HG03558 (cell line): ENCODE results near the gene ATP6V0E1.

ENCODE experiments used
- ATAC-seq: cut with Tn5 transposase; IDR thresholded peaks from one replicate; pipeline ENCODE4 v1.9.1; 2021; ENCODE audit warnings: moderate number of reproducible peaks; ENCODE audit not compliant: unreplicated experiment; ENCODE audit errors: extremely low read depth

ATP6V0E1 gene

GRCh38 chr5:172954751-172955159 is 28.8 kb upstream of the ATP6V0E1 start:
- ATAC-seq: no peak

DNA sequence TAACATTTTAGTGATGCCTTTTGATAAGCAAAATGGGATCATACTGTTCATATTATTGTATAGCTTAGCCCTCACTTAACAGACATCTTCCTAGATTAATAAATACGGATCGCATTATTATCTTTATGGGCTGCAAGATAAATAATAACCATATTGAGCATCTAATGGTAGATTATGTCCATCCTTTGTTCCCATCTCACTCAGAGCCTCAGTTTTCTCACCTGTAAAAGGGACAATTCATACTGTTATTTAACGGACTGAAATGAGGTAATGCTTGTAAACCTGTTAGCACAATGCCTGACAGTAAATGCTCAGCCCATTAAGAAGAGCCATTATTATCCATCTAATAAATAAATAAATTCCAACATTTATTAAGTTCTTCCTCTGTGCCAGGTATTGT is 27.3 kb upstream of the ATP6V0E1 start:
- no peak for ATAC-seq

DNA sequence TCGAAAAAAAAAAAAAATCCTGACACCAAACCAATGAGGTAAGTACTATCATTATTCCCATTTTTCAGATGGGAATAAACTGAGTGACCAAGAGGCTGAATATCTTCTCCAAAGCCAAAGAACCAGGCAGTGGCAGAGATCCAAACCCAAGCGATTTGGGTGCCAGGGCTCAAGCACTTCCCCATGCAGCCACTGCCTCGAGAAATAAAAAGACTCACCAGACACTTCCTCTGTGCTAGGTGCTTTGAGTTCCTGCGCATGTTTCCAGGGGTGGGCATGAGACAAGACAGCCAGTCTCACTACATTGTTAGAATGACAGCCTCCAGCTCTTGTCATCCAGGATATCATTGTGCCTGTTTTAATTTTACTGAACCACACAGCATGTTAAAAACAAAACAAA is 26.6 kb upstream of the ATP6V0E1 start:
- no peak for ATAC-seq

- ATAC-seq: no peak
Measured at GRCh38 chr5:172957458-172957857, 26.1 kb upstream of the ATP6V0E1 start.

DNA sequence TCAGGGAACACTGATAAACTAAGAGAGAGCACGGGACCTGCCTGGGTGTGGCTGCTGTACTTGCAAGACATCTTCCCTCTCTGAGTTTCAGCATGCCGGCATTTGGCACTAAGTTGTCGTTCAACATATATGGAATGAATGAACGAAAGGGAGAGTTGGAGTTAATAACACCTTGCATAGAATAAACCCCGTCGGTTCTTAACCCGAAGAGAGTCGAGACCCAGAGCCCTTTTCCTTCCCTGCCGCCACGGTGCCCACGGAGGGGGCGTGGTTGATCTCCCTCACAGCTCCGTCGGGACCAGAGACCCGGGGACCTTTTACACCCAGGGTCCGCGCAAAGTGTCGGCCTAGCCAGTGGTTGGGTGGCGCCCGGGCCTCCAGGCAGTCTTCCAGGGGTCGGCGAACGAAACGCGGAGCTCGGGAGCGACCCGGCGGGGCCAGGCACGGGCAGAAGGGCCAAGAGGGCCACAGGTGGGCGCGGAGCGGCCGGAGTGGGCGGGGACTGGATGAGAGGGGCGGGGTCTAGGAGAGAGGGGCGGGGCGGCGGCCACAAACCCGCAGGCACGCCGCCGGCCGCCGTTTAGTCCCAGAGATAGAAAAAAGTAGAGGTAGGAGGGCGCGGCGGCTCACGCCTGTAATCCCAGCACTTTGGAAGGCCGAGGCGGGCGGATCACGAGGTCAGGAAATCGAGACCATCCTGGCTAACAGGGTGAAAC is 25.1 kb upstream of the ATP6V0E1 start:
- ATAC-seq: no peak

GRCh38 chr5:172959824-172960799 is 23.5 kb upstream of the ATP6V0E1 start:
- ATAC-seq: no peak

DNA sequence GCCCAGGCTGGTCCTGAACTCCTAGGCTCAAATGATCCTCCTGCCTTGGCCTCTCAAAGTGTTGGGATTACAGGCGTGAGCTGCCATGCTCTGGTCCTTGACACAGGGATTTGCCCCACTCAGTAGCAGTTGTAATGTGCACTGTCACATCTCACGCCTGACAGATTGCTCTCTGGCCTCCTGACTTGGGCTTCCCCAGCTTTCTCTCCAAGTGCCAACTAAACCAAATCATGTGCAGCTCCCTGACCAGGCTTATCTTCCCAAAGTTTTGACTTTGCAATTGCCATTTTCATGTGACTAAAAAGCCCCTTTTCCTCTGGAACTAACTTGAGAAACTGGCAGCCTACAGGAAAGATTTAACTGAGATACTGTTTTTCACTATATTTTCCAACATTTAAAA is 13.7 kb upstream of the ATP6V0E1 start:
- no peak for ATAC-seq

DNA sequence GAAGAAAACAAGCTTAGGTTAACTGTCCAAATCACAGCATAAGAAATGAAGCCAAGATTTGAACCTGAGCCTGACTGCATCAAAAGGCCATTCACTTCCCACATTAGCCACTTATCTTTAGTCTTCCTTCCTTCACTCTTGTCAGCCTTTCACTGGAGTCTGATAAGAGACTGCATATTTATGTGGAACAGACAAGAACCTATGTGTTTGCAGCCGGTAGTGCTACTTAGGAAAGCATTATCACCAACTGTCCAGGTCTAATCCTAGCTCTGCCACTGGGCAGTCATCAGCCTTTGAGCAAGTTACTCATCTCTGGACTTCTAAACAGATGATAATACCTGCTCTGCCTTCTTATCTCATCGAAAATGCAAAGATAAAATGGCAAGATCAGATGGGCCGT is 12.1 kb upstream of the ATP6V0E1 start:
- ATAC-seq: no peak

- no peak for ATAC-seq
Measured at GRCh38 chr5:172972552-172972951, 11.0 kb upstream of the ATP6V0E1 start.

GRCh38 chr5:172973127-172973916 is 10.2 kb upstream of the ATP6V0E1 start:
- no peak for ATAC-seq

DNA sequence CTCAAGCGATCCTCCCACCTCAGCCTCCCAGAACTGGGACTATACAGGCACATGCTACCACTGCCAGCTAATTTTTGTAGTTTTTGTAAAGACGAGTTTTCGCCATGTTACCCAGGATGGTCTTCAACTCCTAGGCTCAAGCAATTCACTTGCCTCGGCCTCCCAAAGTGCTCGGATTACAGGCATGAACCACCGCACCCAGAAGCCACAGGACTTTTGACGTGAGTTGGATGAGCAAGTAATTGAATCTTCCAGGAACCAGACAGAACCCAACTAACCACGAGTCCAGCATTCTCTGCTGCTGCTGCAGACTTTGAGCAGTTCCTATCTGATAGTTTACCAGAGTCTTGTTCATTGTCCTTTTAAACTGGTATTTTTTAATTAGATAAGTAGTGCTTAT is 9.6 kb upstream of the ATP6V0E1 start:
- no peak for ATAC-seq

GRCh38 chr5:172975289-172975688 is 8.3 kb upstream of the ATP6V0E1 start:
- no peak for ATAC-seq

DNA sequence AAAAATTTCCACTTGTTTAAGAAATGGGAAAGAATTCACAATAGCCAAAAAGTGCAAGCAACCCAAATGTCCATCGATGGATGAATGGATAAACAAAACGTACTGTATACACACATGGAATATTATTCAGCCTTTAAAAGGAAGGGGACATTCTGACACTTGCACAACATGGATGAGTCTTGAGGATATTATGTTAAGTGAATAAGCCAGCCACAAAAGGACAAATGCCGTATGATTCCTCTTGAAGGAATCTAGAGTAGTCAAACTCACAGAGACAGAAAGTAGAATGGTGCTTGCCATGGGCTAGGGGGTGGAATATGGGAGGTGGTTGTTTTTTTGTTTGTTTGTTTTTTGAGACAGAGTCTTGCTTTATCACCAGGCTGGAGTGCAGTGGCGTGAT is 3.8 kb upstream of the ATP6V0E1 start:
- no peak for ATAC-seq

GRCh38 chr5:172981931-172982330 is 1.6 kb upstream of the ATP6V0E1 start:
- ATAC-seq: no peak

- peak; percentile 64 for ATAC-seq
Measured at GRCh38 chr5:172984244-172984953, 828 bp downstream of the ATP6V0E1 start.

- no peak for ATAC-seq
Measured at GRCh38 chr5:172985596-172985995, 2.0 kb downstream of the ATP6V0E1 start.

DNA sequence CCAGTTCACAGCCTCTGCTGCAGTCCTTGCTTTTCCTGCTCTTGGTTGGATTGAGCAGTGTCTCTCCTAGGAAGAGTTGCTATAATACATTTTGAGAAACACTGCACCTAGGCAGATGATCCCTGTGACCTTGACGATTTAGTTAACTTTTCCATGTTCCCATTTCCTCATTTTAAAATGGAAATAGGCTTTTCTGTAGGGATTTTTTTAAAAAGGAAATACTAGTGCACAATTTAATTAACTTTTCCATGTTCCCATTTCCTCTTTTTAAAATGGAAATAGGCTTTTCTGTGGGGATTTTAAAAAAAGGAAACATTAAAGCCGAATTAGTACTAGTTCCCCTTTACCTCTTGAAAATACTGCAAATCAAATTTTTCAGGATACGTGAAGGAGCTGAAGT is 4.7 kb downstream of the ATP6V0E1 start:
- ATAC-seq: no peak

- no peak for ATAC-seq
Measured at GRCh38 chr5:172990776-172991175, 7.2 kb downstream of the ATP6V0E1 start.

- no peak for ATAC-seq
Measured at GRCh38 chr5:172994405-172994804, 10.8 kb downstream of the ATP6V0E1 start.

- ATAC-seq: no peak
Measured at GRCh38 chr5:172999372-172999973, 15.9 kb downstream of the ATP6V0E1 start.
